ENCODE results near the gene CRKL. TPM values are rescaled to one million over a fixed set of nuclear protein-coding genes. Genes with fewer than 3 reads are reported as not detected.

Gene CRKL
- polyA plus RNA-seq, 3 donors, result 26.0 to 37.5 (median 29.4) TPM

DNA sequence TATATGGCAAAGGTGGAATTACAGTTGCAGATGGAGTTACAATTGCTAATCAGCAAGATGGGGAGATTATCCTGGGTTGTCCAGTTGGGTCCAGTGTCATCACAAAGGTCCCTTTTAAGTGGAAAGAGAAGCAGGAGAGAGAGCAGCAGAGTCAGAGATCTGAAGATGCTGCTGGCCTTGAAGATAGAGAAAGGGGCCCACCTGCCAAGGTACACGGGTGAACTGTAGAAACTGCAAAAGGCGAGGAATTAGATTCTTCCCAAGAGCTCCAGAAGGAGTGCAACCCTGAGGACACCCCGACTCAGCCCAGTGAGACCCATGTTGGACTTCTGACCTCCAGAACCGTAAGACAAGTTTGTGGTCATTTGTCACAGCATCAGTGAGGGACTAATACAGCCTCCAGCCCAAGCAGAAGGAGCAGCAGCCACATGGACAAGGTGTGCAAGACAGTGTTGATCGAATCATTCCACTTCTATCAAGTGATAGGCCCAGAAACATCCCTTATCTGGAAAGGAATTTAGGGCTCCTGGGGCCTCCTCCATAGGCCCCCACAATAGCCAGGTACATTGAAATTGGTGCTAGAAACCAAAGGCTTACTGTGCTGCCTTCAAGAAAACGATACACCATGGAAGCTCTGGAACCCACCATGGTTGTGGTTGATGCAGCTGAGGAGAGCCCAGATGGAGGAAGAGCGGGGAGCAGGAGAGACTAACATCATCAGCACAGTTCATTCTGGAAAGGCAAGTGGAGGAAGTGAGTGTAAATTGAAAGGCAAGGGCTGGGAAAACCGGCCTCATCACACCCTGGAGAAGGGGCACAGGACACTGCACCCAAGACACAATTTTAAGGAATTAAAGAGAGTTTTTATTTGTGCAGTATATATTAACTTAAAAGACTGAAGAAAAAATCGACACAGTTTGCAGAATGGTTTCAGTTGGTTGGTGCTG is 35.1 kb upstream of the CRKL start:
- no peaks in the 10 kb centered on the region for H3K27me3 ChIP-seq (ENCODE audit: control insufficient read depth in 2 of 2, insufficient read depth in 2 of 2, low read length in 2 of 2)
- no peak overlapping the region for H3K4me3 ChIP-seq (replicated peaks in 1 of 3; ENCODE audit: low read depth in 2 of 3, low read length in 3 of 3)
- WGBS (ENCODE audit: insufficient coverage), result 96% methylated on average over 6 of the region's 9 CpGs
- H3K4me2 ChIP-seq (replicated peaks; ENCODE audit: extremely low read depth, low read length, poor library complexity, severe bottlenecking), result no peak overlapping the region
- H3K4me3 Mint-ChIP-seq, result no peak overlapping the region
- no peaks in the 10 kb centered on the region for H3K9me3 ChIP-seq (replicated peaks in 1 of 2; ENCODE audit: control insufficient read depth in 1 of 2, insufficient read depth in 1 of 2, low read length in 2 of 2)
- peaks cover 8% of the 10 kb centered on the region for H3K4me1 Mint-ChIP-seq
- peaks cover 59 to 83% of the 10 kb centered on the region in 2 donors for H3K36me3 ChIP-seq (replicated peaks in 1 of 2; ENCODE audit: control insufficient read depth in 1 of 2, insufficient read depth in 2 of 2, low read length in 2 of 2)
- H3K9me3 Mint-ChIP-seq, result no peaks in the 10 kb centered on the region
- peaks cover 4% of the 10 kb centered on the region for H4K20me1 ChIP-seq (ENCODE audit: insufficient read depth, low read length)
- TF ChIP-seq, protein P1, sequence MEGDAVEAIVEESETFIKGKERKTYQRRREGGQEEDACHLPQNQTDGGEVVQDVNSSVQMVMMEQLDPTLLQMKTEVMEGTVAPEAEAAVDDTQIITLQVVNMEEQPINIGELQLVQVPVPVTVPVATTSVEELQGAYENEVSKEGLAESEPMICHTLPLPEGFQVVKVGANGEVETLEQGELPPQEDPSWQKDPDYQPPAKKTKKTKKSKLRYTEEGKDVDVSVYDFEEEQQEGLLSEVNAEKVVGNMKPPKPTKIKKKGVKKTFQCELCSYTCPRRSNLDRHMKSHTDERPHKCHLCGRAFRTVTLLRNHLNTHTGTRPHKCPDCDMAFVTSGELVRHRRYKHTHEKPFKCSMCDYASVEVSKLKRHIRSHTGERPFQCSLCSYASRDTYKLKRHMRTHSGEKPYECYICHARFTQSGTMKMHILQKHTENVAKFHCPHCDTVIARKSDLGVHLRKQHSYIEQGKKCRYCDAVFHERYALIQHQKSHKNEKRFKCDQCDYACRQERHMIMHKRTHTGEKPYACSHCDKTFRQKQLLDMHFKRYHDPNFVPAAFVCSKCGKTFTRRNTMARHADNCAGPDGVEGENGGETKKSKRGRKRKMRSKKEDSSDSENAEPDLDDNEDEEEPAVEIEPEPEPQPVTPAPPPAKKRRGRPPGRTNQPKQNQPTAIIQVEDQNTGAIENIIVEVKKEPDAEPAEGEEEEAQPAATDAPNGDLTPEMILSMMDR (IDR thresholded peaks at IDR 0.05), result no peak
- no peak overlapping the region for H2AFZ ChIP-seq (ENCODE audit: insufficient read depth, low read depth, low read length, poor library complexity, severe bottlenecking)
- no peak overlapping the region for H3K9ac ChIP-seq (ENCODE audit: insufficient read depth, low read length, poor library complexity, severe bottlenecking)
- H3K4me1 ChIP-seq (ENCODE audit: control insufficient read depth in 1 of 2, insufficient read depth in 2 of 2, low read length in 2 of 2), result peaks cover 3 to 4% of the 10 kb centered on the region in 2 donors
- H3K27ac ChIP-seq (ENCODE audit: low read depth in 1 of 2, low read length in 2 of 2), result no peak overlapping the region
- peak overlapping the region in 3 of 7 donors; percentile 16 to 74 (median 38) for H3K27ac Mint-ChIP-seq
- intact Hi-C loops (cut with micrococcal nuclease), result loop anchor here (5.0 to 10.0 kb wide), 3 partner anchors 35 to 133 kb away; partner anchors contain the start of genes CRKL (in 1 of the 2) and P2RX6 (in 1 of the 2)
- peaks cover 59 to 82% of the 10 kb centered on the region in 2 donors for H3K36me3 Mint-ChIP-seq
- H3K79me2 ChIP-seq (ENCODE audit: insufficient read depth, low read length), result no peaks in the 10 kb centered on the region
- no peak for DNase-seq
- peaks cover 0 to 3% (median 2%) of the 10 kb centered on the region in 3 donors for H3K27me3 Mint-ChIP-seq (ENCODE audit: low read depth in 3 of 3)

DNA sequence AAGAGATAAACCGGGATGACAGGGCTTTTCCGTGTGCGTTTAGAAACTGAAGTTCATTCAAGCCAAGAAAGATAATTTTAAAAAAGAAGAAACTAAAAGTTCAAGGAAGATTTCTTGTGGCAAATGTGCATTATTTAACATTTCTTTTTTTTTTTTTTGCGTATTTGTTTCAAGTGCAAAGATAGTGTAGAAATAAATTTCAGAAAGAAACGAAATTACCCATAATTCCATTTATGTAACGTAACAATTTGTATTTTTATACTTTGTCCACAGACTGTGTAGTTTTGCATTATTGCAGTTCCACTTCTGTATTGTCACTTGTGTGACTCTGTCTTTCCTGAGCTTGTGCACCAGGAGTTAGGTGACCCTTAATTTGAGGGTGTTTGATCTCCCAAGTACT is 34.4 kb upstream of the CRKL start:
- DNase-seq, result no peak
- Mint-ChIP-seq H3K27me3 (ENCODE audit: low read depth in 3 of 3) (peaks cover 0 to 3% (median 2%) of the 10 kb centered on the region in 3 donors), H3K9me3 (no peaks in the 10 kb centered on the region), H3K4me3 (no peak overlapping the region), H3K36me3 (peaks cover 60 to 82% of the 10 kb centered on the region in 2 donors), H3K27ac (peak overlapping the region in 1 of 7 donors; percentile 31), H3K4me1 (peaks cover 8% of the 10 kb centered on the region)
- no peaks in the 10 kb centered on the region for H3K27me3 ChIP-seq (ENCODE audit: control insufficient read depth in 2 of 2, insufficient read depth in 2 of 2, low read length in 2 of 2)
- no peak overlapping the region for H3K9ac ChIP-seq (ENCODE audit: insufficient read depth, low read length, poor library complexity, severe bottlenecking)
- peaks cover 3 to 4% of the 10 kb centered on the region in 2 donors for H3K4me1 ChIP-seq (ENCODE audit: control insufficient read depth in 1 of 2, insufficient read depth in 2 of 2, low read length in 2 of 2)
- H3K9me3 ChIP-seq (replicated peaks in 1 of 2; ENCODE audit: control insufficient read depth in 1 of 2, insufficient read depth in 1 of 2, low read length in 2 of 2), result no peaks in the 10 kb centered on the region
- WGBS (ENCODE audit: insufficient coverage), result no CpG with 5 or more reads among the region's 6 CpGs
- H4K20me1 ChIP-seq (ENCODE audit: insufficient read depth, low read length), result peaks cover 4% of the 10 kb centered on the region
- no peak overlapping the region for H3K4me2 ChIP-seq (replicated peaks; ENCODE audit: extremely low read depth, low read length, poor library complexity, severe bottlenecking)
- TF ChIP-seq, protein P1 (IDR thresholded peaks at IDR 0.05), result no peak
- H3K79me2 ChIP-seq (ENCODE audit: insufficient read depth, low read length), result no peaks in the 10 kb centered on the region
- H2AFZ ChIP-seq (ENCODE audit: insufficient read depth, low read depth, low read length, poor library complexity, severe bottlenecking), result no peak overlapping the region
- H3K27ac ChIP-seq (ENCODE audit: low read depth in 1 of 2, low read length in 2 of 2), result no peak overlapping the region
- intact Hi-C loops (cut with micrococcal nuclease), result loop anchor here (5.0 to 10.0 kb wide), 3 partner anchors 34 to 132 kb away; partner anchors contain the start of genes CRKL (in 1 of the 2) and P2RX6 (in 1 of the 2)
- H3K4me3 ChIP-seq (replicated peaks in 1 of 3; ENCODE audit: low read depth in 2 of 3, low read length in 3 of 3), result no peak overlapping the region
- peaks cover 59 to 83% of the 10 kb centered on the region in 2 donors for H3K36me3 ChIP-seq (replicated peaks in 1 of 2; ENCODE audit: control insufficient read depth in 1 of 2, insufficient read depth in 2 of 2, low read length in 2 of 2)

Measured in CD14-positive monocyte (primary cell).